DND-41 (cell line): ENCODE measurements around the gene GTF2F2.

ENCODE experiments used
- EZH2 ChIP-seq: IDR thresholded peaks from 3 replicates; pipeline ENCODE4 v1.6.1; 2012; ENCODE audit warnings: borderline replicate concordance, low read depth, mild to moderate bottlenecking, moderate library complexity, low read length, inconsistent platforms; ENCODE audit not compliant: severe bottlenecking
- TF ChIP-seq, protein P1 (sequence below): IDR thresholded peaks from 2 replicates; pipeline ENCODE4 v1.5.1; 2012; ENCODE audit warnings: borderline replicate concordance, low read length, moderate library complexity, mild to moderate bottlenecking; ENCODE audit not compliant: poor library complexity, severe bottlenecking; ENCODE audit errors: extremely low read depth

DNA sequence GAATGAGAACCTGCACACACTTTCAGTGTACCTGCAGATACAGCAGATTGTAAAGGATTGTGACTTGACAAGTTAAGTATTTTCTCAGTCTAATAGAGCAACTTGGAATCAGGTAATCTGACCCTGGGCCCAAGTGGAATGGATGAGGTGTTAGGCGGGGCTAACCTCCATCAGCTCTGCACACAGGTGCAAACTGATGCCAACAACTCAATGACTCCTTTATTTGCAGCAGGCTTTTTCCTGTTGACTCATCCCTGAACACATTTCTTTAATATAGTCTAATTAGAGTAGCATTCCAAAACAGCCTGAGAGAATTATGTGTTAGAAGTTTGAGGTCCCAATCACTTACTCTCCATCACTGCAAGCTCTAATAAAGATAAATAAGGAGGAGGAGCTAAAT lies 171.9 kb downstream of the GTF2F2 start:
- TF ChIP-seq, protein P1, sequence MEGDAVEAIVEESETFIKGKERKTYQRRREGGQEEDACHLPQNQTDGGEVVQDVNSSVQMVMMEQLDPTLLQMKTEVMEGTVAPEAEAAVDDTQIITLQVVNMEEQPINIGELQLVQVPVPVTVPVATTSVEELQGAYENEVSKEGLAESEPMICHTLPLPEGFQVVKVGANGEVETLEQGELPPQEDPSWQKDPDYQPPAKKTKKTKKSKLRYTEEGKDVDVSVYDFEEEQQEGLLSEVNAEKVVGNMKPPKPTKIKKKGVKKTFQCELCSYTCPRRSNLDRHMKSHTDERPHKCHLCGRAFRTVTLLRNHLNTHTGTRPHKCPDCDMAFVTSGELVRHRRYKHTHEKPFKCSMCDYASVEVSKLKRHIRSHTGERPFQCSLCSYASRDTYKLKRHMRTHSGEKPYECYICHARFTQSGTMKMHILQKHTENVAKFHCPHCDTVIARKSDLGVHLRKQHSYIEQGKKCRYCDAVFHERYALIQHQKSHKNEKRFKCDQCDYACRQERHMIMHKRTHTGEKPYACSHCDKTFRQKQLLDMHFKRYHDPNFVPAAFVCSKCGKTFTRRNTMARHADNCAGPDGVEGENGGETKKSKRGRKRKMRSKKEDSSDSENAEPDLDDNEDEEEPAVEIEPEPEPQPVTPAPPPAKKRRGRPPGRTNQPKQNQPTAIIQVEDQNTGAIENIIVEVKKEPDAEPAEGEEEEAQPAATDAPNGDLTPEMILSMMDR, result no peak
- no peak for TF ChIP-seq EZH2
